H1 (cell line): ENCODE results near the gene PPIL6. TPM values are rescaled to one million over a fixed set of nuclear protein-coding genes. Genes with fewer than 3 reads are reported as not detected.

Source experiments
- CTCF ChIA-PET: fragments of 300-600 bp; sonication (Branson Sonifier 250); formaldehyde crosslinking; loops from one replicate; lab custom pipeline; 2021; ENCODE audit not compliant: partially characterized antibody; lab: Charles Lee
- POLR2A ChIA-PET: fragments of 300-600 bp; sonication (Branson Sonifier 250); formaldehyde crosslinking; loops from one replicate; lab custom pipeline; 2021; ENCODE audit warnings: inconsistent platforms; ENCODE audit not compliant: partially characterized antibody; lab: Charles Lee
- DNase-seq, 2 experiments: peaks; one replicate each; pipeline versions ENCODE4 v3.0.0 to v3.0.0-alpha.2; 2010 to 2022; ENCODE audit warnings: low spot score in 2 of 2, low read depth in 1 of 2, mixed read lengths in 1 of 2
- FAIRE-seq: peaks from 2 replicates; lab custom pipeline; 2011; peaks lifted over from hg19 to GRCh38; lab: Jason Lieb, UNC
- H2AFZ ChIP-seq: 2 replicates; pipeline ENCODE4 v1.8.1; 2012; ENCODE audit warnings: low read length, inconsistent platforms
- H2AK5ac ChIP-seq: 2 replicates; pipeline ENCODE4 v1.6.1; 2013; ENCODE audit warnings: low read depth, low read length
- H2BK120ac ChIP-seq: replicated peaks from 2 replicates; pipeline ENCODE3; 2013; ENCODE audit warnings: low read depth, low read length, inconsistent platforms
- H2BK12ac ChIP-seq: 2 replicates; pipeline ENCODE4 v1.6.1; 2013; ENCODE audit warnings: low read depth, low read length
- H2BK15ac ChIP-seq: 2 replicates; pipeline ENCODE4 v1.6.1; 2013; ENCODE audit warnings: low read length
- H2BK20ac ChIP-seq: 2 replicates; pipeline ENCODE4 v1.6.1; 2013; ENCODE audit warnings: low read length
- H2BK5ac ChIP-seq: 2 replicates; pipeline ENCODE4 v1.6.1; 2013; ENCODE audit warnings: low read depth, low read length
- H3K14ac ChIP-seq: 2 replicates; pipeline ENCODE4 v1.6.1; 2013; ENCODE audit warnings: inconsistent platforms; ENCODE audit not compliant: insufficient read length
- H3K18ac ChIP-seq: 2 replicates; pipeline ENCODE4 v1.6.1; 2013; ENCODE audit warnings: low read length; ENCODE audit errors: extremely low read depth
- H3K23ac ChIP-seq: 2 replicates; pipeline ENCODE4 v1.6.1; 2013; ENCODE audit warnings: inconsistent platforms; ENCODE audit not compliant: insufficient read length
- H3K23me2 ChIP-seq: 2 replicates; pipeline ENCODE4 v1.6.1; 2013; ENCODE audit warnings: low read depth, low read length
- H3K27ac ChIP-seq: 2 replicates; pipeline ENCODE4 v1.6.1; 2011; ENCODE audit warnings: low read depth, low read length, inconsistent platforms
- H3K27me3 ChIP-seq, 4 experiments: replicated peaks in 1 of 4; 1 replicate in 1 of 4; 2 replicates in 3 of 4; pipeline versions ENCODE4 v1.6.1 to v1.8.1; 2011 to 2013; ENCODE audit warnings: low read length in 3 of 4, mild to moderate bottlenecking in 3 of 4, inconsistent platforms in 2 of 4, mixed read lengths in 2 of 4, moderate library complexity in 1 of 4; ENCODE audit not compliant: control insufficient read depth in 3 of 4, insufficient read depth in 3 of 4; ENCODE audit errors: extremely low read depth in 1 of 4
- H3K36me3 ChIP-seq, 4 experiments: 2 replicates each; pipeline versions ENCODE4 v1.6.1 to v1.8.1; 2011 to 2013; ENCODE audit warnings: mild to moderate bottlenecking in 4 of 4, low read length in 3 of 4, moderate library complexity in 2 of 4, control low read depth in 1 of 4, inconsistent platforms in 1 of 4; ENCODE audit not compliant: insufficient read depth in 4 of 4, control insufficient read depth in 2 of 4
- H3K4ac ChIP-seq: replicated peaks from 2 replicates; pipeline ENCODE3; 2013; ENCODE audit warnings: low read length, low read depth, mixed read lengths, inconsistent platforms; ENCODE audit not compliant: insufficient read length
- H3K4me1 ChIP-seq, 4 experiments: replicated peaks in 1 of 4; 1 replicate in 1 of 4; 2 replicates in 3 of 4; pipeline versions ENCODE4 v1.6.1 to v1.8.1; 2011 to 2013; ENCODE audit warnings: low read length in 3 of 4, inconsistent platforms in 2 of 4, mixed read lengths in 1 of 4; ENCODE audit not compliant: insufficient read depth in 4 of 4, control insufficient read depth in 3 of 4
- H3K4me2 ChIP-seq, 2 experiments: 2 replicates each; pipeline versions ENCODE4 v1.6.1 to v1.8.1; 2011 to 2013; ENCODE audit warnings: low read depth in 2 of 2, low read length in 2 of 2, control low read depth in 1 of 2, inconsistent platforms in 1 of 2, mild to moderate bottlenecking in 1 of 2; ENCODE audit not compliant: insufficient read depth in 1 of 2
- H3K4me3 ChIP-seq, 4 experiments: fragments of 200-600, 300-600 bp in 1 of 4; sonication (generic), shearing (Covaris generic), sonication (Bioruptor Twin) in 1 of 4; 2 replicates each; pipeline versions ENCODE4 v1.5.1 to v1.8.1; 2011 to 2016; ENCODE audit warnings: low read length in 4 of 4, low read depth in 3 of 4, control low read depth in 2 of 4, inconsistent platforms in 2 of 4, mild to moderate bottlenecking in 2 of 4, mixed read lengths in 1 of 4, moderate library complexity in 1 of 4; ENCODE audit not compliant: insufficient read depth in 2 of 4; ENCODE audit errors: extremely low read depth in 1 of 4
- H3K56ac ChIP-seq: replicated peaks from 2 replicates; pipeline ENCODE3; 2013; ENCODE audit warnings: low read depth, mild to moderate bottlenecking, mixed read lengths, low read length, inconsistent platforms; ENCODE audit not compliant: insufficient read length
- H3K79me1 ChIP-seq: 2 replicates; pipeline ENCODE4 v1.6.1; 2013; ENCODE audit warnings: low read depth, low read length, control low read depth
- H3K79me2 ChIP-seq, 2 experiments: 2 replicates each; pipeline versions ENCODE4 v1.6.1 to v1.8.1; 2012 to 2013; ENCODE audit warnings: low read length in 2 of 2, mild to moderate bottlenecking in 2 of 2, inconsistent platforms in 1 of 2; ENCODE audit not compliant: insufficient read depth in 2 of 2, control insufficient read depth in 1 of 2
- H3K9ac ChIP-seq, 4 experiments: replicated peaks in 1 of 4; 1 replicate in 1 of 4; 2 replicates in 3 of 4; pipeline versions ENCODE4 v1.6.1 to v1.8.1; 2011 to 2013; ENCODE audit warnings: low read depth in 3 of 4, low read length in 3 of 4, control low read depth in 2 of 4, mild to moderate bottlenecking in 2 of 4, moderate library complexity in 2 of 4, inconsistent platforms in 1 of 4; ENCODE audit errors: extremely low read depth in 1 of 4
- H3K9me3 ChIP-seq, 2 experiments: 2 replicates each; pipeline versions ENCODE4 v1.6.1 to v1.8.1; 2012 to 2013; ENCODE audit warnings: mild to moderate bottlenecking in 2 of 2, moderate library complexity in 2 of 2, control low read depth in 1 of 2, inconsistent platforms in 1 of 2, low read depth in 1 of 2, low read length in 1 of 2, mixed read lengths in 1 of 2; ENCODE audit not compliant: insufficient read depth in 2 of 2
- H4K20me1 ChIP-seq, 2 experiments: replicated peaks in 1 of 2; 2 replicates each; pipeline versions ENCODE3 to v1.8.1; 2011 to 2013; ENCODE audit warnings: inconsistent platforms in 2 of 2, low read length in 2 of 2, mild to moderate bottlenecking in 1 of 2; ENCODE audit not compliant: insufficient read depth in 2 of 2, control insufficient read depth in 1 of 2
- H4K5ac ChIP-seq: 2 replicates; pipeline ENCODE4 v1.6.1; 2013; ENCODE audit warnings: low read length, low read depth, mixed read lengths, inconsistent platforms; ENCODE audit not compliant: insufficient read length
- H4K8ac ChIP-seq: 2 replicates; pipeline ENCODE4 v1.8.0; 2013; ENCODE audit warnings: mild to moderate bottlenecking, moderate library complexity, low read length, inconsistent platforms; ENCODE audit not compliant: insufficient read depth; ENCODE audit errors: extremely low read depth
- H4K91ac ChIP-seq: replicated peaks from 2 replicates; pipeline ENCODE3; 2013; ENCODE audit warnings: low read length, mixed read lengths, inconsistent platforms; ENCODE audit not compliant: insufficient read length
- ASH2L ChIP-seq: fragments of 200-600, 300-600 bp; sonication (generic); IDR thresholded peaks from one replicate; pipeline ENCODE4 v1.7.1; 2017; ENCODE audit warnings: low read length
- BACH1 ChIP-seq: IDR thresholded peaks from 2 replicates; pipeline ENCODE4 v1.6.1; 2012; ENCODE audit warnings: low read length, improper control_type of control experiment
- BCL11A ChIP-seq, 2 experiments: IDR thresholded peaks; one replicate each; pipeline ENCODE4 v1.6.1; 2011; ENCODE audit warnings: low read depth in 2 of 2, low read length in 2 of 2, mild to moderate bottlenecking in 2 of 2
- BRCA1 ChIP-seq: IDR thresholded peaks from 2 replicates; pipeline ENCODE4 v1.6.1; 2012; ENCODE audit warnings: low read depth, low read length, improper control_type of control experiment
- CHD1 ChIP-seq: IDR thresholded peaks from 2 replicates; pipeline ENCODE4 v1.6.1; 2012; ENCODE audit warnings: low read depth, low read length, improper control_type of control experiment
- CHD2 ChIP-seq: IDR thresholded peaks from 2 replicates; pipeline ENCODE4 v1.6.1; 2012; ENCODE audit warnings: low read length, improper control_type of control experiment
- JUN ChIP-seq: IDR thresholded peaks from 2 replicates; pipeline ENCODE4 v1.6.1; 2011; ENCODE audit warnings: low read depth, mild to moderate bottlenecking, improper control_type of control experiment, low read length
- KDM4A ChIP-seq: IDR thresholded peaks from one replicate; pipeline ENCODE4 v1.7.1; 2012; ENCODE audit warnings: low read depth, mild to moderate bottlenecking, moderate library complexity, low read length, inconsistent platforms; ENCODE audit not compliant: severe bottlenecking
- RNF2 ChIP-seq: fragments of 200-900, 300-1000 bp; sonication (generic); IDR thresholded peaks from 2 replicates; pipeline ENCODE4 v1.7.1; 2016; ENCODE audit warnings: borderline replicate concordance, low read depth, mild to moderate bottlenecking, antibody characterized with exemption, low read length; ENCODE audit not compliant: poor library complexity, severe bottlenecking; ENCODE audit errors: missing control alignments
- SIN3A ChIP-seq, 2 experiments: IDR thresholded peaks in 1 of 2; conservative IDR thresholded peaks in 1 of 2; 2 replicates each; pipeline ENCODE4 v1.6.1; 2011 to 2012; ENCODE audit warnings: low read length in 2 of 2, improper control_type of control experiment in 1 of 2, low read depth in 1 of 2, mild to moderate bottlenecking in 1 of 2
- SIRT6 ChIP-seq: IDR thresholded peaks from one replicate; pipeline ENCODE4 v1.7.1; 2012; ENCODE audit warnings: low read length, inconsistent platforms
- SUZ12 ChIP-seq: fragments of 200-600 bp; sonication (generic); IDR thresholded peaks from 2 replicates; pipeline ENCODE4 v1.6.1; 2012; ENCODE audit warnings: mild to moderate bottlenecking, inconsistent platforms, low read length, moderate library complexity, mixed read lengths
- TEAD4 ChIP-seq: IDR thresholded peaks from 2 replicates; pipeline ENCODE4 v1.6.1; 2012; ENCODE audit warnings: low read depth, low read length, inconsistent platforms, mixed read lengths
- WGBS, 2 experiments: shearing (Covaris generic) in 1 of 2; methylation state at CpG; one replicate each; pipeline versions ENCODE4 v1.1.6 to v1.1.7; 2013 to 2015; ENCODE audit warnings: low lambda C conversion rate in 2 of 2, mixed read lengths in 2 of 2, inconsistent platforms in 1 of 2, low coverage in 1 of 2, missing lambda C conversion rate in 1 of 2; ENCODE audit not compliant: insufficient replicate concordance in 2 of 2, insufficient coverage in 1 of 2, insufficient read length in 1 of 2; ENCODE audit errors: extremely low coverage in 1 of 2, missing lambda C conversion rate in 1 of 2; 5-methylcytosine and 5-hydroxymethylcytosine counted together
- polyA plus RNA-seq, 7 experiments: library from polyadenylated mRNA; depleted of rRNA in 3 of 7; stranded (reverse) in 5 of 7; unstranded in 2 of 7; fragments of >200 nt in 5 of 7; fragments of 200-250 nt in 2 of 7; gene quantifications; 1 replicate in 5 of 7; 2 replicates in 1 of 7; 4 replicates in 1 of 7; pipeline versions ENCODE4 v1.2.1 to v1.2.3, GENCODE V29; 2011 to 2013; ENCODE audit warnings: missing spikeins in 2 of 7, mixed read lengths in 2 of 7
- total RNA-seq: library from RNA; stranded (reverse); fragmentation: NEBNext Ultra II Directional; extraction: Animal tissue kit (Norgen Biotek cat#: 25700); gene quantifications from 2 replicates; pipeline ENCODE4 v1.2.1, GENCODE V29; 2021

PPIL6 gene
- total and polyA plus RNA-seq, 2 of the 8 experiments (the other 6 are each of a cell fraction or from before 2014, with no cell fraction given), result 0.42 to 1.3 TPM

DNA sequence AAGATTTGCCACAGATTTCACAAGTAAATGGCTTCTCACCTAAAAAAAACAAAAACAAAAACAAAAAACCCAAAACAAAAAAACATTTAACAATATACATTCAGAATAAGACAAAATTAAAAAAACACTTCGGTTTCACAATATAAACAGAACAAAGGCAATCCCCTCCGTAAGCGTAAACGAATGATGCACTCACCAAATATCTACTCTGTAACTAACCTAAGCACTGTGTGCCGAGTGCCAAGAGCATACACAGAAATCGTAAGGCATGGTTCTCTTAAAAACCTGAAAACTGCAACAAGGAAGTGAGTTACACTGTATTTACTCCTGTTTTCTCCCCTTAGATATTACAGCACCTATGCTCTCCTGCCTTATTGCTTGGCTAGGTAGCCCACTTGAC lies 27.3 kb upstream of the PPIL6 start:
- Histone ChIP-seq H2BK12ac (no peak overlapping the region), H3K4ac (no peak overlapping the region), H3K79me1 (peaks cover 11% of the 10 kb centered on the region; the same call in 1 of the 2 replicates), H4K5ac (no peak overlapping the region), H3K4me1 (no peaks in the 10 kb centered on the region), H4K91ac (no peak overlapping the region), H3K9ac (no peak overlapping the region), H2BK15ac (no peak overlapping the region), H3K27me3 (no peaks in the 10 kb centered on the region), H3K9me3 (no peaks in the 10 kb centered on the region), H4K20me1 (peaks cover 1 to 23% of the 10 kb centered on the region in 2 experiments), H2BK120ac (no peak overlapping the region), H3K56ac (no peak overlapping the region), H3K23ac (no peak overlapping the region), H3K27ac (no peak overlapping the region), H3K36me3 (peaks cover 21 to 98% (median 57%) of the 10 kb centered on the region in 4 experiments), H2AK5ac (no peak overlapping the region), H2AFZ (no peak overlapping the region), H3K18ac (no peak overlapping the region), H2BK20ac (no peak overlapping the region), H3K14ac (no peak overlapping the region), H2BK5ac (no peak overlapping the region), H3K4me3 (no peak overlapping the region), H3K4me2 (no peak overlapping the region), H3K79me2 (peaks cover 0 to 21% of the 10 kb centered on the region in 2 experiments; a peak in 2 of 4 replicates), H4K8ac (no peak overlapping the region), H3K23me2 (no peaks in the 10 kb centered on the region)
- TF ChIP-seq RNF2 (no peak), BCL11A (IDR thresholded peaks at IDR 0.05; ENCODE audit: low read depth in 2 of 2, low read length in 2 of 2) (no peak), JUN (no peak), SIN3A (conservative IDR thresholded peaks at IDR 0.05 in 1 of 2, IDR thresholded peaks at IDR 0.05 in 1 of 2; ENCODE audit: low read depth in 1 of 2, low read length in 2 of 2) (no peak), ASH2L (no peak), BRCA1 (no peak), KDM4A (no peak), CHD1 (no peak), CHD2 (no peak), SUZ12 (no peak), BACH1 (no peak), TEAD4 (no peak), SIRT6 (no peak)
- FAIRE-seq (no peak), DNase-seq (no peak)
- CTCF ChIA-PET, result no interaction called here
- WGBS, 2 experiments, result 94 to 100% methylated on average over 1 to 6 of the region's 6 CpGs
- POLR2A ChIA-PET, result no interaction called here
